ENCODE data around the gene SEMA6B.

SEMA6B gene

DNA sequence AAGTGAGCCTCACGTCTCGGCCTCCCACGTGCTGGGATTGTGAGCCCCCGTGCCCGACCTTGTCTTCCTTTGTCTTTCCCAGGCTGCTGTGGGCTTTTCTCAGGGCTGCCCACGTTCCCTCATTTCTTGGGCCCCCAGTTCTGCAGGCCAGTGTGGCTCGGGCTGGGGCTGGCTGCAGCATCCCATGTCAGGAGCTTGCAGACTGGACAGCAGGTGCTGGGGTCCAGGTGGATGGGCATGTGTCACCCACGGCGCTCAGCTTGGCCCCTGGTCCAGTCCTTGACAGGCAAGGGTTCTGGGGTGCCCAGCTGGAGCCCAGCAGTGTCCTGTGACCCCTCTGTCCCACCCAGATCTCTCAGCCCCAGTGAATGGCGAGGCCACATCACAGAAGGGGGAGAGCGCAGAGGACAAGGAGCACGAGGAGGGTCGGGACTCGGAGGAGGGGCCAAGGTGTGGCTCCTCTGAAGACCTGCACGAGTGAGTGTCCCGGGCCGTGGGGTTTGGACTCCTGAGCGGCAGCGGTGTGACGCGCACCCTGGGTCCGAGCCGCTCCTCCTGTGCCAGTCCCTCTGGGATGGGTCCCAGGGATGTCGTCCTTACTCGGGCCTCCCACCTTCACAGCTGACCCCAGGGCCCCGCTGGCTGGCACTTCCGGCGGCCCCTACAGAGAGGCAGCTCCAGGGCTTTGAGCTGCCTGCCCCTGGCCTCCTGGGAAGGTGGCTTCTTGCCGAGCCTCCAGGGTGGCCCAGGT, 58.5 kb downstream of the SEMA6B start (continued):
- TF ChIP-seq, protein P1, sequence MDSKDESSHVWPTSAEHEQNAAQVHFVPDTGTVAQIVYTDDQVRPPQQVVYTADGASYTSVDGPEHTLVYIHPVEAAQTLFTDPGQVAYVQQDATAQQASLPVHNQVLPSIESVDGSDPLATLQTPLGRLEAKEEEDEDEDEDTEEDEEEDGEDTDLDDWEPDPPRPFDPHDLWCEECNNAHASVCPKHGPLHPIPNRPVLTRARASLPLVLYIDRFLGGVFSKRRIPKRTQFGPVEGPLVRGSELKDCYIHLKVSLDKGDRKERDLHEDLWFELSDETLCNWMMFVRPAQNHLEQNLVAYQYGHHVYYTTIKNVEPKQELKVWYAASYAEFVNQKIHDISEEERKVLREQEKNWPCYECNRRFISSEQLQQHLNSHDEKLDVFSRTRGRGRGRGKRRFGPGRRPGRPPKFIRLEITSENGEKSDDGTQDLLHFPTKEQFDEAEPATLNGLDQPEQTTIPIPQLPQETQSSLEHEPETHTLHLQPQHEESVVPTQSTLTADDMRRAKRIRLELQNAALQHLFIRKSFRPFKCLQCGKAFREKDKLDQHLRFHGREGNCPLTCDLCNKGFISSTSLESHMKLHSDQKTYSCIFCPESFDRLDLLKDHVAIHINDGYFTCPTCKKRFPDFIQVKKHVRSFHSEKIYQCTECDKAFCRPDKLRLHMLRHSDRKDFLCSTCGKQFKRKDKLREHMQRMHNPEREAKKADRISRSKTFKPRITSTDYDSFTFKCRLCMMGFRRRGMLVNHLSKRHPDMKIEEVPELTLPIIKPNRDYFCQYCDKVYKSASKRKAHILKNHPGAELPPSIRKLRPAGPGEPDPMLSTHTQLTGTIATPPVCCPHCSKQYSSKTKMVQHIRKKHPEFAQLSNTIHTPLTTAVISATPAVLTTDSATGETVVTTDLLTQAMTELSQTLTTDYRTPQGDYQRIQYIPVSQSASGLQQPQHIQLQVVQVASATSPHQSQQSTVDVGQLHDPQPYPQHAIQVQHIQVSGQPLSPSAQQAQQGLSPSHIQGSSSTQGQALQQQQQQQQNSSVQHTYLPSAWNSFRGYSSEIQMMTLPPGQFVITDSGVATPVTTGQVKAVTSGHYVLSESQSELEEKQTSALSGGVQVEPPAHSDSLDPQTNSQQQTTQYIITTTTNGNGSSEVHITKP (tag by site-specific recombination; IDR thresholded peaks at IDR 0.05): no peak
- TF ChIP-seq ZNF221 (tag by site-specific recombination; IDR thresholded peaks at IDR 0.05; ENCODE audit: borderline replicate concordance) (no peak), SP3 (tag by site-specific recombination; IDR thresholded peaks at IDR 0.05) (no peak), ZNF175 (tag by site-specific recombination; IDR thresholded peaks at IDR 0.05) (no peak)

DNA sequence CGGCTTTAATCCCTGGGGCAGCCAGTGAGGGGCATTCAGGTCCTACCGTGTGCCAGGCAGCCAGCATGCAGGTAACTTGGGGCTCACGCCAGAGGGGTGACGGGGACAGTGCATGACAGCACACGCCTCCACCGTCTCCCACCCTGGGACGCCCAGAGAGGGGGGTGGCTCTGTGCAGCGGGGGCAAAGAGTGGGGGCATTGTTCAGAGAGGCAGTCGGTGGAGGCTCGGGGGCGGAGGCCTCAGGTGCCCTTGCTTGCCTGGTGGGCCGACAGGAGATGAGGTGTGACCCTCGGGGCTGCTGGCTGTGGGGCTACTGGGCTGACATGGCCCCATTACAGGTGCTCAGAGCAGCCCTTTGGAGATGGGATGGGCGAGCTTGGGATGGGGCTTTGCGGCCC, 59.6 kb downstream of the SEMA6B start:
- CTCF ChIA-PET: interaction anchor here (1.0 to 1.2 kb wide), 2 partner anchors 25 kb away, joined by 3 to 4 read pairs; no protein-coding TSS in a partner anchor

DNA sequence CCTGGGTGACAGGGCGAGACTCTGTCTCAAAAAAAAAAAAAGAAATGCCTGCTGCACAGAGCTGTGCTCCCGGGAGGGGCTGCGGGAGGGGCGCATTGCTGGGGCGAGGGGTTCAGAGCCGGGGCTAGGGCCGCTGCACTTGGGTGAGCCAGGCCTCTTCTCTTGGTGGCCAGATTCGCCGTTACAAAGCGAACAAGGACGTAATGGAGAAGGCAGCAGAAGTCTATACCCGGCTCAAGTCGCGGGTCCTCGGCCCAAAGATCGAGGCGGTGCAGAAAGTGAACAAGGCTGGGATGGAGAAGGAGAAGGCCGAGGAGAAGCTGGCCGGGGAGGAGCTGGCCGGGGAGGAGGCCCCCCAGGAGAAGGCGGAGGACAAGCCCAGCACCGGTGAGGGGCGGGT, 60.2 kb downstream of the SEMA6B start:
- H3K27ac ChIP-seq (ENCODE audit: extremely low read depth, low read depth, low read length): no peak overlapping the region
- ChIA-PET POLR2A (interaction anchor here (0.6 to 1.3 kb wide), 2 partner anchors 28 to 29 kb away, joined by 3 read pairs; partner anchors contain the start of gene HDGFL2), CTCF (interaction anchor here (1.0 kb wide), 1 partner anchor 26 kb away, joined by 3 read pairs; no protein-coding TSS in a partner anchor)
- no peak overlapping the region for H3K4me3 ChIP-seq (ENCODE audit: low read depth, low read length)
- H3K4me1 ChIP-seq (ENCODE audit: control insufficient read depth, insufficient read depth, low read length): no peaks in the 10 kb centered on the region
- H3K9me3 ChIP-seq (ENCODE audit: control insufficient read depth, insufficient read depth, low read depth, low read length): no peaks in the 10 kb centered on the region
- peaks cover 12 to 85% of the 10 kb centered on the region in 2 experiments; a peak in 2 of 3 replicates for H3K36me3 ChIP-seq (ENCODE audit: control insufficient read depth in 2 of 2, insufficient read depth in 1 of 2, low read length in 2 of 2)
- TF ChIP-seq, protein P2, sequence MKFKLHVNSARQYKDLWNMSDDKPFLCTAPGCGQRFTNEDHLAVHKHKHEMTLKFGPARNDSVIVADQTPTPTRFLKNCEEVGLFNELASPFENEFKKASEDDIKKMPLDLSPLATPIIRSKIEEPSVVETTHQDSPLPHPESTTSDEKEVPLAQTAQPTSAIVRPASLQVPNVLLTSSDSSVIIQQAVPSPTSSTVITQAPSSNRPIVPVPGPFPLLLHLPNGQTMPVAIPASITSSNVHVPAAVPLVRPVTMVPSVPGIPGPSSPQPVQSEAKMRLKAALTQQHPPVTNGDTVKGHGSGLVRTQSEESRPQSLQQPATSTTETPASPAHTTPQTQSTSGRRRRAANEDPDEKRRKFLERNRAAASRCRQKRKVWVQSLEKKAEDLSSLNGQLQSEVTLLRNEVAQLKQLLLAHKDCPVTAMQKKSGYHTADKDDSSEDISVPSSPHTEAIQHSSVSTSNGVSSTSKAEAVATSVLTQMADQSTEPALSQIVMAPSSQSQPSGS (tag by site-specific recombination; IDR thresholded peaks at IDR 0.05; ENCODE audit: low read depth): no peak
- no peak for TF ChIP-seq ZIC2 (tag by site-specific recombination; IDR thresholded peaks at IDR 0.05)
- no peak for TF ChIP-seq ZBTB1 (tag by site-specific recombination; IDR thresholded peaks at IDR 0.05)
- TF ChIP-seq, protein P3, sequence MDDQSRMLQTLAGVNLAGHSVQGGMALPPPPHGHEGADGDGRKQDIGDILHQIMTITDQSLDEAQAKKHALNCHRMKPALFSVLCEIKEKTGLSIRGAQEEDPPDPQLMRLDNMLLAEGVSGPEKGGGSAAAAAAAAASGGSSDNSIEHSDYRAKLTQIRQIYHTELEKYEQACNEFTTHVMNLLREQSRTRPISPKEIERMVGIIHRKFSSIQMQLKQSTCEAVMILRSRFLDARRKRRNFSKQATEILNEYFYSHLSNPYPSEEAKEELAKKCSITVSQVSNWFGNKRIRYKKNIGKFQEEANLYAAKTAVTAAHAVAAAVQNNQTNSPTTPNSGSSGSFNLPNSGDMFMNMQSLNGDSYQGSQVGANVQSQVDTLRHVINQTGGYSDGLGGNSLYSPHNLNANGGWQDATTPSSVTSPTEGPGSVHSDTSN (CRISPR knock-in tag; IDR thresholded peaks at IDR 0.05): no peak
- TF ChIP-seq, protein P4, sequence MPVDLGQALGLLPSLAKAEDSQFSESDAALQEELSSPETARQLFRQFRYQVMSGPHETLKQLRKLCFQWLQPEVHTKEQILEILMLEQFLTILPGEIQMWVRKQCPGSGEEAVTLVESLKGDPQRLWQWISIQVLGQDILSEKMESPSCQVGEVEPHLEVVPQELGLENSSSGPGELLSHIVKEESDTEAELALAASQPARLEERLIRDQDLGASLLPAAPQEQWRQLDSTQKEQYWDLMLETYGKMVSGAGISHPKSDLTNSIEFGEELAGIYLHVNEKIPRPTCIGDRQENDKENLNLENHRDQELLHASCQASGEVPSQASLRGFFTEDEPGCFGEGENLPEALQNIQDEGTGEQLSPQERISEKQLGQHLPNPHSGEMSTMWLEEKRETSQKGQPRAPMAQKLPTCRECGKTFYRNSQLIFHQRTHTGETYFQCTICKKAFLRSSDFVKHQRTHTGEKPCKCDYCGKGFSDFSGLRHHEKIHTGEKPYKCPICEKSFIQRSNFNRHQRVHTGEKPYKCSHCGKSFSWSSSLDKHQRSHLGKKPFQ (tag by site-specific recombination; IDR thresholded peaks at IDR 0.05): no peak
- TF ChIP-seq ZNF335 (tag by site-specific recombination; conservative IDR thresholded peaks at IDR 0.05): no peak

More for the DNA sequence above, 59.6 kb downstream of the SEMA6B start:
- Histone ChIP-seq H3K4me1 (ENCODE audit: control insufficient read depth, insufficient read depth, low read length) (no peaks in the 10 kb centered on the region), H3K36me3 (ENCODE audit: control insufficient read depth in 2 of 2, insufficient read depth in 1 of 2, low read length in 2 of 2) (peaks cover 12 to 85% of the 10 kb centered on the region in 2 experiments; a peak in 2 of 3 replicates), H3K27ac (ENCODE audit: extremely low read depth, low read depth, low read length) (no peak overlapping the region), H3K9me3 (ENCODE audit: control insufficient read depth, insufficient read depth, low read depth, low read length) (no peaks in the 10 kb centered on the region), H3K4me3 (ENCODE audit: low read depth, low read length) (no peak overlapping the region)
- POLR2A ChIA-PET: interaction anchor here (0.6 kb wide), 1 partner anchor 28 kb away, joined by 3 read pairs; the partner anchor contains the start of gene HDGFL2
- TF ChIP-seq ZNF654 (tag by site-specific recombination; IDR thresholded peaks at IDR 0.05; ENCODE audit: low read depth) (no peak), ZNF521 (tag by site-specific recombination; IDR thresholded peaks at IDR 0.05) (no peak), ZFHX2 (tag by site-specific recombination; conservative IDR thresholded peaks at IDR 0.05) (0 out of 2 replicates have a peak, but pooled peaks have one; percentile 25), IKZF3 (tag by site-specific recombination; IDR thresholded peaks at IDR 0.05) (no peak), ZBTB20 (tag by site-specific recombination; IDR thresholded peaks at IDR 0.05) (no peak), SCRT1 (tag by site-specific recombination; IDR thresholded peaks at IDR 0.05; ENCODE audit: borderline replicate concordance) (no peak), ZNF157 (tag by site-specific recombination; IDR thresholded peaks at IDR 0.05) (no peak), ZNF350 (tag by site-specific recombination; IDR thresholded peaks at IDR 0.05) (no peak), ZNF239 (tag by site-specific recombination; IDR thresholded peaks at IDR 0.05) (no peak), ZBTB8A (tag by site-specific recombination; IDR thresholded peaks at IDR 0.05) (0 out of 2 replicates have a peak, but pooled peaks have one; percentile 57), ZNF202 (tag by site-specific recombination; IDR thresholded peaks at IDR 0.05; ENCODE audit: borderline replicate concordance) (no peak), KLF16 (tag by site-specific recombination; IDR thresholded peaks at IDR 0.05) (no peak), ZNF501 (tag by site-specific recombination; IDR thresholded peaks at IDR 0.05) (no peak)
- TF ChIP-seq, protein P5, sequence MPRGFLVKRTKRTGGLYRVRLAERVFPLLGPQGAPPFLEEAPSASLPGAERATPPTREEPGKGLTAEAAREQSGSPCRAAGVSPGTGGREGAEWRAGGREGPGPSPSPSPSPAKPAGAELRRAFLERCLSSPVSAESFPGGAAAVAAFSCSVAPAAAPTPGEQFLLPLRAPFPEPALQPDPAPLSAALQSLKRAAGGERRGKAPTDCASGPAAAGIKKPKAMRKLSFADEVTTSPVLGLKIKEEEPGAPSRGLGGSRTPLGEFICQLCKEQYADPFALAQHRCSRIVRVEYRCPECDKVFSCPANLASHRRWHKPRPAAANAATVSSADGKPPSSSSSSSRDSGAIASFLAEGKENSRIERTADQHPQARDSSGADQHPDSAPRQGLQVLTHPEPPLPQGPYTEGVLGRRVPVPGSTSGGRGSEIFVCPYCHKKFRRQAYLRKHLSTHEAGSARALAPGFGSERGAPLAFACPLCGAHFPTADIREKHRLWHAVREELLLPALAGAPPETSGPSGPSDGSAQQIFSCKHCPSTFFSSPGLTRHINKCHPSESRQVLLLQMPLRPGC (tag by site-specific recombination; IDR thresholded peaks at IDR 0.05): no peak
- TF ChIP-seq, protein P6, sequence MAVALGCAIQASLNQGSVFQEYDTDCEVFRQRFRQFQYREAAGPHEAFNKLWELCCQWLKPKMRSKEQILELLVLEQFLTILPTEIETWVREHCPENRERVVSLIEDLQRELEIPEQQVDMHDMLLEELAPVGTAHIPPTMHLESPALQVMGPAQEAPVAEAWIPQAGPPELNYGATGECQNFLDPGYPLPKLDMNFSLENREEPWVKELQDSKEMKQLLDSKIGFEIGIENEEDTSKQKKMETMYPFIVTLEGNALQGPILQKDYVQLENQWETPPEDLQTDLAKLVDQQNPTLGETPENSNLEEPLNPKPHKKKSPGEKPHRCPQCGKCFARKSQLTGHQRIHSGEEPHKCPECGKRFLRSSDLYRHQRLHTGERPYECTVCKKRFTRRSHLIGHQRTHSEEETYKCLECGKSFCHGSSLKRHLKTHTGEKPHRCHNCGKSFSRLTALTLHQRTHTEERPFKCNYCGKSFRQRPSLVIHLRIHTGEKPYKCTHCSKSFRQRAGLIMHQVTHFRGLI (tag by site-specific recombination; IDR thresholded peaks at IDR 0.05): no peak
- TF ChIP-seq, protein P7, sequence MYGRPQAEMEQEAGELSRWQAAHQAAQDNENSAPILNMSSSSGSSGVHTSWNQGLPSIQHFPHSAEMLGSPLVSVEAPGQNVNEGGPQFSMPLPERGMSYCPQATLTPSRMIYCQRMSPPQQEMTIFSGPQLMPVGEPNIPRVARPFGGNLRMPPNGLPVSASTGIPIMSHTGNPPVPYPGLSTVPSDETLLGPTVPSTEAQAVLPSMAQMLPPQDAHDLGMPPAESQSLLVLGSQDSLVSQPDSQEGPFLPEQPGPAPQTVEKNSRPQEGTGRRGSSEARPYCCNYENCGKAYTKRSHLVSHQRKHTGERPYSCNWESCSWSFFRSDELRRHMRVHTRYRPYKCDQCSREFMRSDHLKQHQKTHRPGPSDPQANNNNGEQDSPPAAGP (tag by site-specific recombination; IDR thresholded peaks at IDR 0.05): no peak

Measured in HEK293 (cell line).